ENCODE data around the gene CAPN5.
"Not testable (repeated sequence)": the region's sequence is repeated elsewhere in the genome, so short reads cannot be mapped to it uniquely, and the experiment has no call there.

Gene CAPN5

DNA sequence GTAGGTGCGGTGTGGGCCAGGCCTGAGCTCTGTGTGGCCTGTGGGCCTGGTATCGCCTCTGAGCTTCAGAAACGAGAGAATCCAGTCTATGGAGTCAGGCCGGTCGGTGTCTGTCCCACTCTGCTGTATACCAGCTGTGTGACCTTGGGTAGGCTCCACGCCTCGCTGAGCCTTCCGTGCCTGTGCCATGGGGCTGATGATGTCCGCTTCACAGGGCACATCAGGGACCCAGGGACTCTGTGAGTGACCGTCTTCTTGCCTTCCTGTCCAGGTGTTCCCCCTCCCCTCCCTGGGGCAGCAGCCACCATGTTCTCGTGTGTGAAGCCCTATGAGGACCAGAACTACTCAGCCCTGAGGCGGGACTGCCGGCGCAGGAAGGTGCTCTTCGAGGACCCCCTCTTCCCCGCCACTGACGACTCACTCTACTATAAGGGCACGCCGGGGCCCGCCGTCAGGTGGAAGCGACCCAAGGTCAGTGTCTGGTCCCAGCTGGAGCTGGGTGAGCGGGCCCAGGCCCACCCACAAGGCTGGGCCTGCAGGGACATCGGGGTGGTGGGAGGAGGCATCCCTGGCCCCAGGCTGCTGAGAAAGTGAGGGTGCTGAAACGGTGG, 17.9 kb downstream of the CAPN5 start:
- no peak for DNase-seq (ENCODE audit: low read depth)

DNA sequence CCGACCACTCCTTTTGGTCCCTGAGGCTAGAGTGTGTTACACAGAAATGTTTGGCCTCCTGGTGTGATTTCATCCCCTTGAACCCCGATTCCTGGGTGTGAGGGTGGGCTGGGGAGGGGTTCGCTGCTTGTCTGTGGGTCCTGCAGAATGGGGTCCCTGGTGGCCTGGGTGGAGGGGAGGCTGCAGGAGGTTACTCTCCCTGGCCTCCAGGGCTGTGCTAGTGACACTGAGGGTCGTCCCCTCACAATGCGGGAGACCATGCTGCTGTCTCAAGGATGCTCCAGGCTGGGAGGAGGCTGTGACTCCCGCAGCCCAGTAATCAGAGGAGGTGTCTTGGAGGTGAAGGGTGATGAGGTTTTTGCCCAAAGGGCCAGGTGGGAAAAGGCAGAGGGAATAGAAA, 18.9 kb downstream of the CAPN5 start:
- DNase-seq (ENCODE audit: low read depth) = no peak

GRCh38 chr11:77086521-77087472, 20.0 kb downstream of the CAPN5 start:
- DNase-seq (ENCODE audit: low read depth) = no peak

DNA sequence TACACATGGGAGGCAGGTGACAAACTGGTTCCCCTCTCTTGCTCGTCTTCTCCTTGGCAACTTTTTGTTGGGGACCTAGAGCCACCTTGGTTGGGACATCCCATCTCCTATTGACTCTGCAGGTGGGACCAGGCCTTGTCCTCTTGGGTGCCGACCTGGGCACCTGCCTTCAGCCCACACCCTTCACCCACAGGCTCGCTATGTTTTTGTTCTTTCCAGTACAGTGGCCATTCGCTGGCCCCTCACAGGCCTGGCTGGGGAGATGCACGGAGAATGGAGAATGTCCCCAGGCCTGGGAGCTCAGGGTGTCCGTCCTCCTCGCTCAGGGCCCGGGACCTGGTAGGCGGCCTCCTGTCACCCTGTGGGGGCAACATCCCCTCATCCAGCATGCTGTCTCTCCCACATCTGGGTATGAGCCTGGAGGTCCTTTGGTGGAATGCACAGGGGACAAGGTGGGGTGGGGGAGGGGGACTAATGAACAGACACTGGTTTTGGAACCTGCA, 21.0 kb downstream of the CAPN5 start:
- no peak for DNase-seq (ENCODE audit: low read depth)

- DNase-seq (ENCODE audit: low read depth) = no peak
These were observed 21.6 kb downstream of the CAPN5 start for GRCh38 chr11:77088236-77089003.

GRCh38 chr11:77089004-77089545, 22.3 kb downstream of the CAPN5 start:
- no peak for DNase-seq (ENCODE audit: low read depth)

DNA sequence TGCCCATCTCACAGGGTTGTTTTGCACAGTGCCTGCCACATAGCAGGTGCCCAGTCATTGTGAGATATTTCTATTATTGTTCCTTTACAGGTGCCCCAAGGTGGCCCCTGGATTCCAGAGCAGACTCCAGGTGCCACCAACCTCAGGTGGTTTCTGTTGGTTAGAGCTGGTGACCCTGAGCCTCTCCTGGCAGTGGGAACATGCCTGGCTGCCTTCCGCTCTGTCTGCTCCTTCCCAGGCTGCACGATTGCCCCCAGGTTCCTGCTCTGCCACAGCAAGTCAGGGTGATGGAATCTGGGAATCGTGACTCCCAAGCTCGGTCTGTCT, 23.2 kb downstream of the CAPN5 start:
- DNase-seq (ENCODE audit: low read depth) = no peak

DNA sequence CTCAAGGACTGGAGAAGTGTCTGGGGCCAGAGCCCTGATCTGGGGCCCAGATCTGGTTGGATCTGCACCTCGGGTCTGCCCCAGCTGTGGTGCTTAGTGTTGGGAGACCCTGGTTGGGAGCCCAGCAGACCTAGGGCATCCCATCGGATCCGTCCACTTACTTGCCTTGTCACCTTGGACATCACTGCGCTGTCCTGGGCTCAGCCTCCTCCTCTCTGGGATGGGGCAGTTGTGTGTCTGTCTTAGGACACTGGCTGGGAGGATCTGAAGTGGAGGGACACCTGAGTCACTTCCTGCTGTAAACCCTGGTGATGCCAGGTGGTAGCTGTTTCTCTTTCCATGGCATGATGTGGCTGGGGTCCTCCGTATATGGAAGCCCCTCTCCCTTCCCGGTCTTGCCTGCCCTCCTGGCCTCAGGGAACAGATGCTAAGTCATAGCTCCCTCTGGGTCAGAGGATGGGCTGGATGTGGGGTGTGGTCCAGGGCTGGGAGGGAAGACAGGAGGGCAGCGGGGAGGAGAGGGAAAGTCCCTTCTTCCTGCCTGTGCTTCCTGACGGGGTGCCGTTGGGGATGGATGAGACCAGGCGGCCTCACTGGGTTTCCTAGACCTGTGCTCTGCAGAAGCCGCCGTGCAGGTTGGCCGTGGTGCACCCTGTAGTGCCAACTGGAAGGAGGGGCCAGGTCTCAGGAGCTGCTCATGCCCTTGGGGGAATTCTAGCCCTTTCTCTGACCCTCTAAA, 23.8 kb downstream of the CAPN5 start:
- DNase-seq (ENCODE audit: low read depth) = no peak

- DNase-seq (ENCODE audit: low read depth) = peak; percentile 38
These were observed 24.6 kb downstream of the CAPN5 start for GRCh38 chr11:77091146-77091940.

DNA sequence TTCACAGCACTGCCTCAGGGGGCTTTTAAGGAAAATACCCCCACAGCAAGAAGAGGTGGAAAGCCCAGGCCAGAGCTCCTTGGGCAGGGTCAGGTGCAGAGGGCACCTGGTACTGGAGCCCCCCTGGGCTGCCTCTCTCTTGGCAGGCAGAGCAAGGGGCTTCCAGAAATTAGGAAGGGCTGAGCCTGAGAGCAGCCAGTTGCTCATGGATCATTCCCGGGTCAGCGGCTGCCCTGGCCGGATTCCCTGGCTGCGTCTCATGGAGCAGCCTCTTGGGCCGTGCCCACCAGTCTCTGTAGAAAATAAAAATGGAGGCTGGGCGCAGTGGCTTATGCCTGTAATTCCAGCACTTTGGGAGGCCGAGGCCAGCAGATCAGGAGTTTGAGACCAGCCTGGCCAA, 25.6 kb downstream of the CAPN5 start:
- no peak for DNase-seq (ENCODE audit: low read depth)

- DNase-seq (ENCODE audit: low read depth) = no peak
These were observed 26.5 kb downstream of the CAPN5 start for GRCh38 chr11:77093056-77093891.

DNA sequence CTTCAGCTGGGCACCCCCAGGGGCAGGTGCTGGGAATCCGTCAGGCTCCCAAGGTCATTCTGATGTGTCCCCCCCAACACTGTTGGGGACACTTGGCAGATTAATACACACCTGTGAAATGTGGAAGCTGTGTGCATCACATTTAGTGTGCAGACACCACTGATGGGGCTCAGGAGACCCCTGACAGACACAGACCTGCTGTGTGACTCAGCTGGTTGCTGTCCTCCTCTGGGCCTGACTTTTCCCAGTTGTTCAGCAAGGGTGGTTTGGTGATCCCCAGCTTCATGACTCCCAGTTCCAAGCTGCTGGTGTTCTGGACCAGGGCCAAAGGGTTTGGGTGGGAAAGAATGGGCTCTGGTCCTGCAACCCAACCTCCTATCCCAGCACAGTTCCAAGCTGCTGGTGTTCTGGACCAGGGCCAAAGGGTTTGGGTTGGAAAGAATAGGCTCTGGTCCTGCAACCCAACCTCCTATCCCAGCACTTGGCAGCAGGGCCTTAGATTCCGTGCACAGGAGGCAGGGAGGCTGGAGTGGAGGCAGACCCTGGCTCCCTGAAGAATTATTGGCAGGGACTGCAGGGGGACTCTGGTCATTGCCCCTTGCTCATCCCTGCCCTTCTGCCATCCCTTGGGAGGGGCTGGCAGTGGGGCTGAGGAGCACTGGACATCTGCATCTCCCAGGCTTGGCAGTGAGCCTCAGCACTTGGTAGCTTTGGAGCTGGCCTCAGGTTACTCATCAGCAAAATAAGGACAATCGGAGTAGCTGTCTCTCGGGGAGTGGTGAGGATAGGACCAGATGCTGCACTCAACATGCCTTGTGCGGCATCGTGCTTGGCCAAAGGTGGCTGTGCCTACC, 27.4 kb downstream of the CAPN5 start:
- no peak for DNase-seq (ENCODE audit: low read depth)

DNA sequence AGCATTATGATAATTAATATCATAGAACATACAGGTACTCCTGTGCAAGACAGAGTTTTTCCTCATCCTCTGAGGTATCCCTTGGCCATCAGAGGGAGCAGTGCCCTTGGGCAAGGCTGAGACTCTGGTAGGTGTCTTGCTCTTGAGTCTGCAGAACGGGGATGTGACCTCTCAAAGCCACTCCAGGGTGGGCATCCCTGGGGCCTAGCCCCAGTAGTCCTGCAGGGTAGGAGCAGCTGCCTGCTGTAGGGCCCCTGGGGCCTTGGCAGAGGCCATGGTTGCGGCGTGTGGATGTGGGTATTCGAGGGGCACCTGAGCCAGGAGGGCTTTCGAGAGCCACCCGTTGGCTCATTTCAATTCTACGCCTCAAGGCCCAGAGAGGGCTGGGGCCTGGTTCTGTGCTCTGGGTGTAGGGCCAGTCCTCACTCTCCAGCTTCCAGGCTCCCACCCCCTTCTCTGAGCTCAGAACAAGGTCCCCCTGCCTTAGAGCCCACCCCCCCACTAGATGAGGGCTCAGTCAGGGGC, 28.1 kb downstream of the CAPN5 start:
- DNase-seq (ENCODE audit: low read depth) = no peak

DNA sequence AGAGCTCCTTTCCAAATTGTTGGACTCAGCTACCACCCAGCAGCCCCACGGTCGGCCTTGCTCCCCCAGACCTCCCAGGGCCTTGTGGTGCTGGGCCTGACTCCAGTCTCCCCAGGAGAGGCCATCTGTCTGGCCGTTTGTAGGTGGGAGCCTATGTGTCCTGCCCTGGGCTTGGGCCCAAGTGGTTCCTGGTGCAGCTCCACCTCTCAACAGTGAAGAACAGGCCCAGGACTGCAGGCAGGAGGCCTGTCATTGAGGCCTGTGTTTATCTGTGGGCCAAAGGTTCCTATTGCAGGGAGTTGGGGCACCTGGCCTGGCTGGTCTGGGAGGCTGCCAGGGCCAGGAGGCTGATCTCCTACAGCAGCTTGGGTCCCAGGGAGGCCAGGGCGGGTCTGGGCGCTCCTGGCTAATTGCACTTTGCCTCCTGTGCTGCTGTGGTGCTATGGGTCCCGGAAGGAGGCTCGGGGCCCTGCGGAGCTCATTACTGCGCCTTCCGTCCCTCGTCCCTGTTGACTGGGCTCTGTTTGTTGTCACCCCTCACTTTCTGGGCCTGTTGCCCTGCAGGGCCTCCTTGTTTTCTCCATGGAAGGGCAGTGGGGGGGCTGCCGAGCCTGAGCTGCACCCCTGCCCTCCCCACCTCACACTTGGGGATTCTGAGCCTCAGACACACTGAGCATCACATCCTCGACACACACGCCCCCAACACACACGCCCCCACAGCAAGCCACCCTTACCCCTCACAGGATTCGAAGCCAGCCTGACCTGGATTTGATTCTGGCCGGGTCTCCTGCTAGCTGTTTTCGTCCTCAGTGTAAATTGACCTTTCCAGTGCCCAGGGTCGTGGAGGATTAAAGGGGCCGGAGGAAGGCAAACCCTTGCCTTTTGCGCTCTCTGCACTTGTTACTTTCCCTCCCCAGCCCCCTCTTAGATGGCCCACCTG, 29.1 kb downstream of the CAPN5 start:
- no peak for DNase-seq (ENCODE audit: low read depth)

GRCh38 chr11:77096591-77097019, 29.8 kb downstream of the CAPN5 start:
- DNase-seq (ENCODE audit: low read depth) = no peak

DNA sequence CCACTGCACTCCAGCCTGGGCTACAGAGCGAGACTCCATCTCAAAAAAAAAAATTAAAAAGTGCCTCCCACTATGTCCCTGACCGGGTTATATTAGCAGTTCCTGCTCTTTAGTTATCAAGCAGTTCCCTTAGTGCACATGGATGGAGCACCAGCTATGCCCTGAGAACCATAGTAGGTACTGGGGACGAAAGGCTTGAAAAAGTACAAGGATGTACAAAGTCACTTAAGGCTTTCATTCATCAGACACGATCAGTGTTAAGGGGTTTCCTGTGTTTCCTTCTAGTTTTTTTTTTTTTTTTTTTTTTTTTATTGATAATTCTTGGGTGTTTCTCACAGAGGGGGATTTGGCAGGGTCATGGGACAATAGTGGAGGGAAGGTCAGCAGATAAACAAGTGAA, 30.4 kb downstream of the CAPN5 start:
- DNase-seq (ENCODE audit: low read depth) = not testable (repeated sequence)
